Ramos (cell line): ENCODE data around the gene EIF3C.
"Not testable (repeated sequence)": the region's sequence is repeated elsewhere in the genome, so short reads cannot be mapped to it uniquely, and the experiment has no call there.

Experiments used
- in situ Hi-C: fragments of 300-500 bp; cut with MboI; formaldehyde crosslinking; loops from one replicate; pipeline ENCODE4 v1.14.3; 2022; ENCODE audit warnings: low sequenced_read_pairs; ENCODE audit not compliant: unreplicated experiment

EIF3C gene, protein sequence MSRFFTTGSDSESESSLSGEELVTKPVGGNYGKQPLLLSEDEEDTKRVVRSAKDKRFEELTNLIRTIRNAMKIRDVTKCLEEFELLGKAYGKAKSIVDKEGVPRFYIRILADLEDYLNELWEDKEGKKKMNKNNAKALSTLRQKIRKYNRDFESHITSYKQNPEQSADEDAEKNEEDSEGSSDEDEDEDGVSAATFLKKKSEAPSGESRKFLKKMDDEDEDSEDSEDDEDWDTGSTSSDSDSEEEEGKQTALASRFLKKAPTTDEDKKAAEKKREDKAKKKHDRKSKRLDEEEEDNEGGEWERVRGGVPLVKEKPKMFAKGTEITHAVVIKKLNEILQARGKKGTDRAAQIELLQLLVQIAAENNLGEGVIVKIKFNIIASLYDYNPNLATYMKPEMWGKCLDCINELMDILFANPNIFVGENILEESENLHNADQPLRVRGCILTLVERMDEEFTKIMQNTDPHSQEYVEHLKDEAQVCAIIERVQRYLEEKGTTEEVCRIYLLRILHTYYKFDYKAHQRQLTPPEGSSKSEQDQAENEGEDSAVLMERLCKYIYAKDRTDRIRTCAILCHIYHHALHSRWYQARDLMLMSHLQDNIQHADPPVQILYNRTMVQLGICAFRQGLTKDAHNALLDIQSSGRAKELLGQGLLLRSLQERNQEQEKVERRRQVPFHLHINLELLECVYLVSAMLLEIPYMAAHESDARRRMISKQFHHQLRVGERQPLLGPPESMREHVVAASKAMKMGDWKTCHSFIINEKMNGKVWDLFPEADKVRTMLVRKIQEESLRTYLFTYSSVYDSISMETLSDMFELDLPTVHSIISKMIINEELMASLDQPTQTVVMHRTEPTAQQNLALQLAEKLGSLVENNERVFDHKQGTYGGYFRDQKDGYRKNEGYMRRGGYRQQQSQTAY

DNA sequence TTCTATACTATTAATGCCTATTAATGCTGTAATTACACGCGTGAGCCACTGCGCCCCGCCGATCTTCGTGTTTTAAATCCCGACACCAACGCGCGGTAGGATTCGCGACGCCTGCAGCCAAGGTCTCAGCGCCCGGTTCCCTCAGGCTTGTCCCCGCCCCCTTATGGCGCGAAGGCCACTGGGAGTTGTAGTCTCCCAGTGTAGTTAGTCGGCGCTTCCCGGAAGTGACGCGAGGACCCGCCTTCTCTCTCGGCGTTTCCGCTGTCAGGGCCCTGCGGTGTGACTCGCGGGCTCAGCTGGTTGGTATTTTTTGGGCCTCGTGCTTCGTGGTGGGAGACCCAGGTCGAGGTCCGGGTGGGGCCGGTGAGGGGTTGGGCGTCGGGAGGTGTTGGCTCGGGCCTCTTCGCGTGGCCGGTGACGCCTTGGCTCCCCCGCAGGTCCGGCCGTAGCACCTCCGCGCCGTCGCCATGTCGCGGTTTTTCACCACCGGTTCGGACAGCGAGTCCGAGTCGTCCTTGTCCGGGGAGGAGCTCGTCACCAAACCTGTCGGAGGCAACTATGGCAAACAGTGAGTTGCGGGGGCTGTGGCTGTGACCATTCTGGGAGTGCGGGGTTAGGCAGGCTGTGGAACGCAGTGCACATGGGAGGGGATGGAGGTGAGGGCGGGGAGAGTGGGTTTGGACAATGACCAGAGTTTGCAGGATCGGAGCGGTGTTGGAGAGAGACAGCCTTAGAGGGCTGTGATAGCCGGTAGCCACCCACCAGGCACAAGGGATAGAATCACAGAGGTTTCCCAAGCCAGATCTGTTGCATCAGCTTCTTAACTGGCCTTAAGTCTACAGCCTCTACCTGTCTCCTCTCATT is at the start of gene EIF3C:
TSS of gene EIF3C (plus strand) at position 245 of the 864 bp plus-strand sequence. CDS start at position 468, 223 bp downstream.
- in situ Hi-C loops, result not testable (repeated sequence)

DNA sequence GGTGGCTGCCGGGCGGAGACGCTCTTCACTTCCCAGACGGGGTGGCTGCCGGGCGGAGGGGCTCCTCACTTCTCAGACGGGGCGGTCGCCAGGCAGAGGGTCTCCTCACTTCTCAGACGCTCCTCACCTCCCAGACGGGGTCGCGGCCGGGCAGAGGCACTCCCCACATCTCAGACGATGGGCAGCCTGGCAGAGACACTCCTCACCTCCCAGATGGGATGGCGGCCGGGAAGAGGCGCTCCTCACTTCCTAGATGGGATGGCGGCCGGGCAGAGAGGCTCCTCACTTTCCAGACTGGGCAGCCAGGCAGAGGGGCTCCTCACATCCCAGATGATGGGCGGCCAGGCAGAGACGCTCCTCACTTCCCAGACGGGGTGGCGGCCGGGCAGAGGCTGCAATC is 45.0 kb upstream of the EIF3C start:
- in situ Hi-C loops, result not testable (repeated sequence)

DNA sequence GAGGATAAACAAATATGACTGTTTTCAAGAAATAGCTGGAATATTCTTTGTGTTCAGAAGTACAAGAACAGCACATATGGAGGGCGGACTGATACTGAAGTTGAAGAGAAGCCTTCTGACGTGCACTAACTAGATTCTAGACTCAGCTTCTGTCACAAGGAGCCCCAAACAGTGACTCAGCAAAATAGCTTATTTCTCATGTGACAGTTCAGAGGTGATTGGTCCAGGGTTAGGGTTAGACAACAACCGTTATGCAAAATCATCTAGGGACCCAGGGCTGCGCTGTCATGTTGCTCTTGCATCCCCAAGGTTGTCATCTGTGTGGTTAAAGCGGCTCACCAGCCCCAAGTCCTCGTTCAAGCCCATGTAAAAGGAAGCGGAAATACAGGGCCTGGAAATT is 43.8 kb upstream of the EIF3C start:
- in situ Hi-C loops, result not testable (repeated sequence)

DNA sequence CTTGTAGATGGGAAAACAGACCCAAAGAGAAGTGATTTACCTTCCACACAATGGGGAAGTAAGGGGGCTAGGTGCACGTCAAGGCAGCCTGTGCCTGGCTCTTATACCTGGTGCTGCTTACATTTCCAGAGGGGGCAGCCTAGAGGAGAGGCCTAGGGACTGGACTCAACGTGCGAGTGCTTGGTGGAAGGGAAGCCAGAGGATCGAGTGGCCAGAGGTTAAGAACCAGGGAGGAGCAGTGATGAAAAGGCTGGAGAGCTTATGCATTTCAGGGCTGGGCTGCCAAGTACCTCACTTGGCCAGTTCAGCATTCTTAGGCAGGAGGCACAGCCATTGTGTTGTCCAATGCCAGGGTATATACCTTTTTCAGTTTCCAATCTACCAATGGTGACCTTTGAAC is 43.1 kb upstream of the EIF3C start:
- in situ Hi-C loops, result not testable (repeated sequence)

DNA sequence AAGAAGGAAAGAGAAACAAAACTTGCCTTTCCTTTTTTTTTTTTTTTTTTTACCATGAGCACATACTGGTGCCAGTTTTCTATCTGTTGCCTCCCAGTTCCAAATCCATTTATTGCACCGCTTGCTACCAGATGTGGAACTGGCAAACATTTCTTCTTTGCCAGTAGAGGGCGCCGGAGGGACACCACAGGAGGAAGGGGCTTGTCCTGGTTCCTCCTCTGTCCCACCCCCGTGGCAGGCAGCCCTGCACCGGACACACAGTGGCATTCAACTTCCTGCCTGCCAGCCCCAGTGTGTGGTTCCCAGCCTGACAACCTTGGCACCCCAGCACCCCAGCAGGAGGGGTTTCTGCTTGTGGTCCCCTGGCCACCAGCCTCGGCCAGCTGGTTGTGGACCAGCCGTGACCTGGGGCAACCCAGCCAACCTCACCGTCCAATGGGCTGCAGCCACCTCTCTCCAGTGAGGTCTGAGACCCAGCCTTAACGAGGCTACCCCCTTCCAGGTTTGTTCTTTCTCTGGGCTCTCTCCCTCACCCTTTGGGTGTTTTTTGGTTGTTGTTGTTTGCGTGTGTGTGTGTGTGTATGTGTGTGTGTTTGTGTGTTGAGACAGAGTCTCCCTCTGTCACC is 22.8 kb upstream of the EIF3C start:
- in situ Hi-C loops, result not testable (repeated sequence)

DNA sequence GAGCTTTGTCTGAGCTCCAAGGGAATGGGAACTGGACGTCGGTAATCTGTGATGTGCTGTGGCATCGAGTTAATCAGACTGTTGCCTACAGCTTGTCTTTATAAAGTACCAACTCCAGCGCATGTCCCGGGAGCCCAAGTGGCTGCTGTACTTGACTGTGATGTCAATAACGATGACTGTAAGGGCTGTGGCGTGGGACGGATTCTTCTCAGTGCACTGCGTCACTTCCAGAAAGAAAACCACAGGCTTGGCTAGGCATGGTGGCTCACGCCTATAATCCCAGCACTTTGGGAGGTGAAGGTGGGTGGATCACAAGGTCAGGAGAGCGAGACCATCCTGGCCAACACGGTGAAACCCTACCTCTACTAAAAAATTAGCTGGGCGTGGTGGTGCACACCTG is 21.8 kb upstream of the EIF3C start:
- in situ Hi-C loops, result not testable (repeated sequence)

DNA sequence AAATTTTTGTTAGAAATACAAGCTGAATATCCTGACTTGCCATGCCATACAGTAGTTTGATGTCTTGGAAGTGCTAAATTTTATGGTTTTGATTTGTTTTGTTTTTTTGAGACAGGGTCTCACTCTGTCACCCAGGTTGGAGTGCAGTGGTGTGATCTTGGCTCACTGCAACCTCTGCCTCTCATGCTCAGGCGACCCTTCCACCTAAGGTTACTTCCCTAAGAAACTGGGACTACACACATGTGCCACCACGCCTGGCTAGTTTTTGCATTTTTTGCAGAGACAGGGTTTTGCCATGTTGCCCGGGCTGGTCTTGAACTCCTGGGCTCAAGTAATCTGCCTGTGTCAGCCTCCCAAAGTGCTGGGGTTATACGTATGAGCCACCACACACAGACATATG is 19.5 kb upstream of the EIF3C start:
- in situ Hi-C loops, result not testable (repeated sequence)

DNA sequence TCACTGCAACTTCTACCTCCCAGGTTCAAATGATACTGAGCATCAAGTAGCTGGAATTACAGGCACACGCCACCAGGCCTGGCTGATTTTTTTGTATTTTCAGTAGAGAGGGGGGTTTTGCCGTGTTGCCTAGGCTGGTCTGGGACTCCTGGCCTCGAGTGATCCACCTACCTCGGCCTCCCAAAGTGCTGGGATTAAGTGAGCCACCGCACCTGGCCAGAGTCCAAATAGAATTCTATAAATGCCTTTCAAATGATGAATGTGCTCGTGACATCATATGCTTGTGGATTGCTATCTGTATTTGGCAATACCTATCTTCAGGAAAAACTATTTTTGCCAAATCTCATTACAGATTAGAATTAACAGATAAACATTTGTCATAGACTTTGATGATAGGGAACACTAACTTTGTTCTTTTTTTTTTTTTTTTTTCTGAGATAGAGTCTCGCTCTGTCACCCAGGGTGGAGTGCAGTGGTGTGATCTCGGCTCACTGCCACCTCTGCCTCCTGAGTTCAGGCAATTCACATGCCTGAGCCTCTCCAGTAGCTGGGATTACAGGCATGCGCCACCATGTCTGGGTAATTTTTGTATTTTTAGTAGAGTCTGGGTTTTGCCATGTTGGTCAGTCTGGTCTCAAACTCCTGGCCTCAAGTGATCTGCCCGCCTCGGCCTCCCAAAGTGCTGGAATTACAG is 17.9 kb upstream of the EIF3C start:
- in situ Hi-C loops, result not testable (repeated sequence)

DNA sequence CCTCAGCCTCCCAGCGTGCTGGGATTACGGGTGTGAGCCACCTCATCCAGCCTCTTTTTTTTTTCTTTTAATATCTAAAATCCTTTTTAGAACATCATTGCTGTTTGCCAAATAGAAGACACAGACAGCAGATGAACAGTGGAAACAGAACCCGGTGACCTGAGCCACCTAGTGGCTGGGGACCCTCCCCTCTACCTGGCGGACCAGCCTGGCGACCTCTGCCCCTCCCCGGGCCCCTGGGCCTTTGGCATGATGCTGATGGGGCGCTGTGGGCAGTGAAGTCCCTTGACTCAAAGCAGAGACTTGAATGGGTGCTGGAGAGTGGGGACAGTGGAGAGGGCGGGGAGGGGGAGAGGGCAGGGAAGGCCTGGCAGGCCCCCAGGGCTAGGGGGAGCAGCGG is 11.5 kb upstream of the EIF3C start:
- in situ Hi-C loops, result not testable (repeated sequence)

DNA sequence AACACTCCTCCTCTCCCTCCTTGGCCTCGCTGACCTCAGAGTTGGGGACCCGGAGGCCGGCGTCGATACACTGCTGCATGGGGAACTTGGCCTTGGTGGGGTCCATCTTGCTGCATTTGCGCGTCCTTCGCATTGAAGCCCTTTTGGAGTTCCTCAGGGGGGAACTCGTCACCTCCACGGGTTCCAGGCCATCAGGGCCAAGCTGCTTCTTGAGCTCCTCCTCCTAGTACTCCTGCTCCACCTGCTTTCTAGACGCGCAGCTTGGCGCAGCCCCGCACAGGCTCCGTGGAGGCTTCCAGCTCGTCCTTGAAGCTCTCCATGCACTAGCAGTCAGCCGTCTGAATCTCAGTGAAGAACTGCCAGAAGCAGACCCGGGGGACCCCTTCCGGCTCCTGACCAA is 10.9 kb upstream of the EIF3C start:
- in situ Hi-C loops, result not testable (repeated sequence)

DNA sequence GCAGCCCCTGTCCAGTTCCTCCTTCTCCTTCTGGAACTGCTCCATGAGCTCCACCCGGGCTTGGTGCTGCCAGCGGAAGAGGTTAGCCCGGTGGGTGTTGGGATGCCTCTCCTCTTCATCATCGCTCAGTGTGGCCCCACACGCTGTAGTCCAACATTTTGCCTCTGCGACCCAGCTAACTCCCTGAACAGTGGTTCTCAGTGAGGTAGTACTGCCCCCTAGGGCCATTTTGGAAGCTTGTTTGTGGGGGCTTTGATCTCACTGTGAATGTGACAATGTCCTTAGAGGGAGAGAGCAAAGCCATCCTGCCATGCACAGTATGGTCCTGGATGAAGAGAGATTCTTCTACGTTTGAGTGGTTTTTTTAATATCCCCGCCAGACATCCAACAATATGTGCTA is 9.9 kb upstream of the EIF3C start:
- in situ Hi-C loops, result not testable (repeated sequence)

DNA sequence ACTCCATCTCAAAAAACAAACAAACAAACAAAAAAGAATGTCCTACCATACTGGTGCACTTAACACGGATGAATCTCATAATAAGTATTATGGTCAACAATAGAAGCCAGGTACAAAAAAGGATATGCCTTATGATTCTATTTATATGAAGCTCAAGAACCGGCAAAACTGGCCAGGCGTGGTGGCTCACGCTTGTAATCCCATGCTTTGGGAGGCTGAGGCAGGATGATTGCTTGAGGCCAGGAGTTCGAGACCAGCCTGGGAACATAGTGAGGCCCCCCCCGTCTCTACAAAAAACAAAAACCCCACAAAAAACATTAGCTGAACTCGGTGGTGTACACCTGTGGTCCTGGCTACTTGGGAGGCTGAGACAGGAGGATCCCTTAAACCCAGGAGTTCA is 7.0 kb upstream of the EIF3C start:
- in situ Hi-C loops, result not testable (repeated sequence)

DNA sequence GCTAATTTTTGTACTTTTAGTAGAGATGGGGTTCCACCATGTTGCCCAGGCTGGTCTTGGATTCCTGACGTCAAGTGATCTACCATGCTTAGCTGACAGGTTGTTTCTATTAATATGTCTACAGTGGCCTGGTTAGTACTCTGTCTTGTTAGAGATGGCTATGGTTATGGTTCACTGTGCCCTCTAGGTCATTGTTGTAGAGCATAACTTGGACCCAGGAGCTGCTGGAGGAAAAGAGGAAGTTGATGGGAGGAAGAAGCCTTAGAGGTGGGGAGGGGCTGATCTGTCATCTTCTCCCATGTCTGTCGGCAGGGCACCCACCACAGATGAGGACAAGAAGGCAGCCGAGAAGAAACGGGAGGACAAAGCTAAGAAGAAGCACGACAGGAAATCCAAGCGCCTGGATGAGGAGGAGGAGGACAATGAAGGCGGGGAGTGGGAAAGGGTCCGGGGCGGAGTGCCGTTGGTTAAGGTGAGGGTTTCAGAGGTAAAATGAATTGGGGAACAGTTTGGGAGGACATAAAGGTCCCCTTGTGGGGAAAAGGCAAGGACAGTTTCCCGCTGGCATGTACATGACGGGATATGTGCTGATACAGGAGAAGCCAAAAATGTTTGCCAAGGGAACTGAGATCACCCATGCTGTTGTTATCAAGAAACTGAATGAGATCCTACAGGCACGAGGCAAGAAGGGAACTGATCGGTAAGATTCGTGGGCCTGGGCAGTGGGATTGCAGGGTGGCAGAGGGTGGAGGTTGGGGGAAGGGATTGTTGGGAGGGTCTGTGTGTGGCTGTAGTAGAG is 11.8 kb downstream of the EIF3C start:
- in situ Hi-C loops, result not testable (repeated sequence)

DNA sequence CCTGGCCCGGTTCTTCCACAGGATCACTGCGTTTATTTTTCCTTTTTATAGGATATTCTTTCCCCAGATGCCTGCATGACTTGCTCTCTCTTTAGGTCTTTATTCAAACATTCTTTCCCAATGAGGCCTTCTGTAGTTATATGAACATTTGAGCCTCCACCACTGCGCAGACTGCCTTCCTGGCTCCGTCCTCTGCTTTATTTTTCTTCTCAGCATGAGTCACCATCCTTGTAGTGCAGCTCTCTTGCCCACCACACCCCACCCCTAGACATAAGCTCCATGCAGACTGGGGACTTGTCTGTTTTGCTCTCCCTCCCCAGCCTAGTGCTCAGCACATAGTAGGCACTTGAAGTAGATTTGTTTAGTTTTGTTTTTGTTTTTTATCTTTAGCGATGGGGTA is 20.0 kb downstream of the EIF3C start:
- in situ Hi-C loops, result not testable (repeated sequence)

DNA sequence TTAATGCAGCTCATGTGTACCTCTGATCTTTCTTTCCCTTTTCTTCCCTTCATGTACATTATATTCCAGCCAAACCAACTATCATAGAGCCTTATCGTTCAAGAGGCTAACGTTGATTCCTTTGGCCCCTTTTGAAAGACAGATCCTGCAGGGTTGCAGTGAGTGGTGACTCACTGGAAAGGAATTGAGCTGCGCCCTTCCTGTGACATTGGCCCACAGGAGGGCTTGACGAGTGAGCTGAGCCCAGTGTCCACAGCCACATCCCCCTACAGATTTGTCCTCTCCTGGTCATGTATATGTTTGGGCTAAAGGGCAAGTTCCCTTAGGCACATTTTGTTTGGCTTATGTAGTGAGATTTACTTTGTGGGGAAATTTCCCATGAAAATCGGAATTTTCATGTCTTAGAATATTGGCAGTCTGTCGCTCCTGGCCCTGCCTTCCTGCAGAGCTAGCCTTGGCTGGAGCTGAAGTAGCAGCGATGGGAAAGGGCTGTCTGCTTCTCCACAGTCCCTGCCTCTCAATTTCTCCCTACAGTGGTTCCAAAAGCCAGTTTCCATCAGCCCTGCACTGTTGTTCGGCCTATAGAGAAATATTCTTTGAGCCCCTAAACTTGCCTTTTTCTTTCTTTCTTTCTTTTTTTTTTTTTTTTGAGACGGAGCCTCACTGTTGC is 21.3 kb downstream of the EIF3C start:
- in situ Hi-C loops, result not testable (repeated sequence)

DNA sequence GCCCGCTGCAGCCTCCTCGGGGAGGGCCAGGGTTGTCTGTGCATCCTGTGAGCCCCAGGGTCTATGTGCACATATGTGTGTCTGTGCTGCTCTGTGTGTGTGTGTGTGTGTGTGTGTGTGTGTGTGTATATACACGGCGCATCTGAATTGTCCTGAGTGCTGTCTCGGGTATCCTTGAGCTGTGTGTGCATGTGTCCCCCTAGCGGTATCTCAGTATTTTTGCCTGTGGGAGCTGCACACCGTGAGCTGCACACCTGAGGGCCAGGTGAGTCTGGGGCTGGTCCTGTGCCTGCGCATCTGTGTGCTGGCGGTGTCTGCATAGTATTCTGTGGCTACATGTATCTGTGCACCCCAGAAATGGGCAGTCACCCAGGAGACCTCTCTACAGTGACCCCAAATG is 28.5 kb downstream of the EIF3C start:
- in situ Hi-C loops, result not testable (repeated sequence)

DNA sequence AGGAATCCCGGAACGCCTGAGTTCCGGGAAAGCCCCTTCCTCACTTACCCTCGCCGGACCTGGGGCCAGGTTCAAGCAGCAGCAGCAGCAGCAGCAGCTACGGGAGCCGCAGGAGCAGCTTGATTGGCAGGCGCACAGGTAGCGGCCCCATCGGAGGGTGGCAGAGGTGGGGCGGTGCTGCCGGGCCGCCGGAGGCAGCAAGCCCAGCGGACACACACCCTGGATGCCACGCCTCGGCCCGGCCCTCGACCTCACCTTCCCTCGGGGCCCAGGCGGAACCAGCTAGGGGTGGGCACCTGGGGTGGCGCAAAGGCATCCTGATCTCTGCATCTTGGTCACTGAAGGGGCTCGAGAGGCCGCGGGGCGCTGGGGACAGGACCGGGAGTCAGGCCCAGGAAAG is 29.4 kb downstream of the EIF3C start:
- in situ Hi-C loops, result not testable (repeated sequence)

DNA sequence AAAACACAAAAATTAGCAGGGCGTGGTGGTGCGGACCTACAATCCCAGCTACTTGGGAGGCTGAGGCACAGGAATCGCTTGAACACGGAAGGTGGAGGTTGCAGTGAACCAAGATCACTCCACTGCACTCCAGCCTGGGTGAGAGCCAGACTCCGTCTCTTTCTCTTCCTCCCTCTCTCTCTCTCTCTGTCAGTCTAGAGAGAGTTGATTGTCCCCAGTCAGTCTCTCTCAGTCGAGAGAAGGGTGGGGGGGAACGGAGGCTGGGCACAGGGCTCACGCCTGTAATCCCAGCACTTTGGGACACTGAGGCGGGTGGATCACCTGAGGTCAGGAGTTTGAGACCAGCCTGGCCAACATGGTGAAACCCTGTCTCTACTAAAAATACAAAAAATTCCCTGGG is 30.0 kb downstream of the EIF3C start:
- in situ Hi-C loops, result not testable (repeated sequence)
